ENCODE data around the gene EXT2.

GRCh38 chr11:44226490-44226889 is 131.0 kb downstream of the EXT2 start:
- TF ChIP-seq, protein P1, sequence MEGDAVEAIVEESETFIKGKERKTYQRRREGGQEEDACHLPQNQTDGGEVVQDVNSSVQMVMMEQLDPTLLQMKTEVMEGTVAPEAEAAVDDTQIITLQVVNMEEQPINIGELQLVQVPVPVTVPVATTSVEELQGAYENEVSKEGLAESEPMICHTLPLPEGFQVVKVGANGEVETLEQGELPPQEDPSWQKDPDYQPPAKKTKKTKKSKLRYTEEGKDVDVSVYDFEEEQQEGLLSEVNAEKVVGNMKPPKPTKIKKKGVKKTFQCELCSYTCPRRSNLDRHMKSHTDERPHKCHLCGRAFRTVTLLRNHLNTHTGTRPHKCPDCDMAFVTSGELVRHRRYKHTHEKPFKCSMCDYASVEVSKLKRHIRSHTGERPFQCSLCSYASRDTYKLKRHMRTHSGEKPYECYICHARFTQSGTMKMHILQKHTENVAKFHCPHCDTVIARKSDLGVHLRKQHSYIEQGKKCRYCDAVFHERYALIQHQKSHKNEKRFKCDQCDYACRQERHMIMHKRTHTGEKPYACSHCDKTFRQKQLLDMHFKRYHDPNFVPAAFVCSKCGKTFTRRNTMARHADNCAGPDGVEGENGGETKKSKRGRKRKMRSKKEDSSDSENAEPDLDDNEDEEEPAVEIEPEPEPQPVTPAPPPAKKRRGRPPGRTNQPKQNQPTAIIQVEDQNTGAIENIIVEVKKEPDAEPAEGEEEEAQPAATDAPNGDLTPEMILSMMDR (IDR thresholded peaks at IDR 0.05; ENCODE audit: insufficient read depth, low read length): no peak
- no peak for TF ChIP-seq POLR2AphosphoS5 (IDR thresholded peaks at IDR 0.05; ENCODE audit: low read depth)

Measured in HL-60 (cell line).